GM19025 (cell line): ENCODE results near the gene SRPX2.

ENCODE experiments used
- ATAC-seq: cut with Tn5 transposase; IDR thresholded peaks from one replicate; pipeline ENCODE4 v1.9.1; 2021; ENCODE audit warnings: mild to moderate bottlenecking, low read depth, moderate library complexity; ENCODE audit not compliant: unreplicated experiment

Gene SRPX2, protein sequence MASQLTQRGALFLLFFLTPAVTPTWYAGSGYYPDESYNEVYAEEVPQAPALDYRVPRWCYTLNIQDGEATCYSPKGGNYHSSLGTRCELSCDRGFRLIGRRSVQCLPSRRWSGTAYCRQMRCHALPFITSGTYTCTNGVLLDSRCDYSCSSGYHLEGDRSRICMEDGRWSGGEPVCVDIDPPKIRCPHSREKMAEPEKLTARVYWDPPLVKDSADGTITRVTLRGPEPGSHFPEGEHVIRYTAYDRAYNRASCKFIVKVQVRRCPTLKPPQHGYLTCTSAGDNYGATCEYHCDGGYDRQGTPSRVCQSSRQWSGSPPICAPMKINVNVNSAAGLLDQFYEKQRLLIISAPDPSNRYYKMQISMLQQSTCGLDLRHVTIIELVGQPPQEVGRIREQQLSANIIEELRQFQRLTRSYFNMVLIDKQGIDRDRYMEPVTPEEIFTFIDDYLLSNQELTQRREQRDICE

DNA sequence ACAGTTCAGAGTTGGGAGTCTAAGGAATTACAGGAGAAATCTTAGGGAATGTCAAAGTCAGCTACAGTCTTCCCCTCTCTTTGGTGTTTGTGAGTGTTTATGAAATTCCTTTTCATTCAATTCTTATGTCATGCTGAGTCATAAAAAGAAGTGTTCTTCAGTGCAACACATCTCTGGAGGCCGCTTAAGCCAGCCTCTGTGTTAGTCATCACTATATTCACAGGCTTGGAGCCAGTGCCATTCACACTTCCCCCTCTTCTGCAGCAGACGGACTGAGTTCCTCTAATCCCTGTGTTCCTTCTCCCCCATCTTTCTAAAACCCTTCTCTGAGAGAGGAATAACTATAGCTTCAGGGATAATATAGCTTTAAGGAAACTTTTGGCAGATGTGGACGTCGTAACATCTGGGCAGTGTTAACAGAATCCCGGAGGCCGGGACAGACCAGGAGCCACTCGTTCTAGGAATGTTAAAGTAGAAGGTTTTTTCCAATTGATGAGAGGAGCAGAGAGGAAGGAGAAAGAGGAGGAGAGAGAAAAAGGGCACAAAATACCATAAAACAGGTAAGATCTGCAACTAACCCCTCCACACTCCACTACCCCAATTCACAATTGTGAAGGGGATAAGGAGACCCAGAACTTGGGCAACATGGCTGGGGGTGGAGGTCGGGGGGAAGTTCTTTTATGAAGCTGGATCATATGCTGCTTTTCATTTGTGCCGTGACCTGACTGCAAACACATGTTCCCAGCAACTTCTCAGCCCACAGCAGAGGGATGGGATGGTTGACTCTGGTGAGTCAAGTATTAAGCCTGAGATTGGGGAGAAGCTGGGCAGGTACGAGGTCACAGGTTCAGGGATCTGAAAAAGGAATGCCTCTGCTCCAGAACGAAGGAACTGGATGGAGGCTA is at the start of gene SRPX2:
TSS of gene SRPX2 (plus strand) at position 244 of the 905 bp plus-strand sequence. CDS start 2,124 bp downstream, outside the sequence.
- no peak for ATAC-seq

DNA sequence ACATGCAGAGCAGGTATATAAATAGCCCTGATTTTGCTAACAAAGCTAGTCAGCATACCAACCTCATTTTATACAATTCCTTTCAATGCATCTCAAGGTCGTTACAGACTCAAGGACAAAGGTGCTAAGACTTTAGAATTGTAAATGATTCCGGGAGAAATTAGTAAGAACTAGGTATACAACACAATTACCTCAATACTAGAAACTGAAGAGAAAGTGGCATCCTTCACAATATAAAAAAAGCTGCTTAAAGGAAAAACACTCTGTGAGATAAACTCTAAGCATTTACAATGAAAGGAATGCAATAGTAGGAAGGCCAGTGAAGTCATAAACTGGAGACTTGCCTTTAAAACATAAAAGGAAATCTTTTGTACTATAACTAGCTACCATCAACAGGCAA is 47.4 kb upstream of the SRPX2 start:
- no peak for ATAC-seq

DNA sequence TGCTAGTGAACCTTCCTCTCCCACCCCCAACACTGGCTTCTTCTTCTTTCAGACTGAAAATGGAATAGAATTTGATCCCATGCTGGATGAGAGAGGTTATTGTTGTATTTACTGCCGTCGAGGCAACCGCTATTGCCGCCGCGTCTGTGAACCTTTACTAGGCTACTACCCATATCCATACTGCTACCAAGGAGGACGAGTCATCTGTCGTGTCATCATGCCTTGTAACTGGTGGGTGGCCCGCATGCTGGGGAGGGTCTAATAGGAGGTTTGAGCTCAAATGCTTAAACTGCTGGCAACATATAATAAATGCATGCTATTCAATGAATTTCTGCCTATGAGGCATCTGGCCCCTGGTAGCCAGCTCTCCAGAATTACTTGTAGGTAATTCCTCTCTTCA is 44.5 kb upstream of the SRPX2 start:
- ATAC-seq, result no peak

DNA sequence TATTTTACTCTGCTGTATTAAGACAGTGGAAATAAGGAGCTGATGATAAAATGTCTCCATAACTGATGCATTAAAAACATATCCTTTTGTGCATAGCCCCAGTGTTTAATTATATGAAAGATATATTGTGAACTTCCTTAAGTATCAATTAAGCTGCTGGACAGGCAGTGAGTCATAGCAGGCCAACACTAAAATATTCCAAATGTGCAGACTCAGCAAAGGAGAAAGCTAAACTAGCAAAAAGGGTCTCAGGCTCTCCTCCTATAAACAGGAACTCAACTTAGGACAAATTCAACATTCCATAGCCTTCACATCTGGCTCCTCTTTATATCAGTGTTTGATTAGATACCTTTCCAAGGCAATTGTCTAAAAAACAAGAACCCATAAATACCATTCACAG is 43.7 kb upstream of the SRPX2 start:
- no peak for ATAC-seq

DNA sequence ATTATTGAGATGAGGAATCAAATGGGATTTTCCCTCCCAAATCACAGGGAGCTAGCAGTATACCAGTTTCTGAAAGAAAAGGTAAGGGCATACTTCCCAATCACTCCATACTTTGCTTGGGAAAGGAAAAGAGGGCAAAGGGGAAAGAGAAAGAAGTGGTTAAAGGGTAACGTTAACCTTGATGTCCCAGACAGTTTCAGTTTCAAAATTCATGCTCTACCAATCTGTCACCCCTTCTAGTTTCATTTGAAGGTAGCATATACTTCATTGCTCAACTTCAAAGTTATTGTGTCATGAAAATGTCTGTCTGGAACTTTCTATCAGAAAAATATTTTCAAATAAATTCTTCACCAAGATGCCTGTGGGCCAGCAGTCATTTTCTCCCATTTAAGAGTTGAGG is 43.2 kb upstream of the SRPX2 start:
- no peak for ATAC-seq

DNA sequence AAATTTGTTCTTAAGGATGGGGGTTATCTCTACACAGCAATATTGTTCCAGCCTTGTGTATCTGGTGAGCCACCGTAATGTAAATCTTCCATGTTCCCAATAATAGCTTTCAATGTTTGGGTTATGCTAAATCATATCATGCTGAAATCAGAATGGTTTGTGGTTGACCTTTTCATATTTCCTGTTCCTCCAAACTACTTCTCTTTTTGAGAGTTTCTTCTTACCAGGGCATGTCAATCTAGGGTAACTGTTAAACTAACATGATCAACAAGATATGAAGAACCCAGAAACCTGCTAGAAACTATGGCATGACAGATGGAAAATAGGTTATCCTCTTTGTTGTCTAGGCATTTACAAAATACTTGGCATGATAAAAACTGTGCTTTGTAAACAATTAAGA is 37.2 kb upstream of the SRPX2 start:
- no peak for ATAC-seq

DNA sequence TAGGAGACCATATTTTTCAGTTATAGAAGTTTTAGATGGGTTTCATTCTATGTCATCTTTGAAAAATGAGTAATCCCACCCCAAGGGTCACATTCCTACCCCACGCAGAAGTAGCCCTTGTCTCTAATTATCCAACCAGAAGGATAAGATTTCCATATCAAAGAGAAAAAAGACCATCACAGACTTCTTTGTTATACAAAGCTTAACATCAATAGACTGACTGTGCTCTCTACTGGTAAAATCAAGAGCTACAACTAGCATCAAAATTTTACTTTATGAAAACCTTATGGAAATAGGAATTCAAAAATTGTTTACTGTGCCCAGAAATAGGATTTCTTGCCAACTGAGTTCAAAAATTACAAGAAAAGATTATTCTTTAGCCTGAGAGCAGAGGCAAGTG is 34.4 kb upstream of the SRPX2 start:
- no peak for ATAC-seq

DNA sequence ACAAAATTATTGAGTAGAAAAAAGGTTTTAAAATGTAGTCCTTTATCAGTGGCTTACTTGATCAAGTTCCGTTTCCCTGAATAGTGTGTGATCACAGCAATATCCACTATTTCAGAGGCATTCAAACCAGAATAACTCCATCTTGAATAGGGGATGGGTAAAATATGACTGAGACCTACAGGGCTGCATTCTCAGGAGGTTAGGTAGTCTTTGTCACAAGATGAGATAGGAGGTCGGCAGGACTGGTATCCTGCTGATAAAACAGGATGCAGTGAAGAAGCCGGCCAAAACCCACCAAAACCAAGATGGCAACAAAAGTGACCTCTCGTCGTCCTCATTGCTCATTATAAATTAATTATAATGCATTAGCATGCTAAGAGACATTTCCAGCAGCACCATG is 32.0 kb upstream of the SRPX2 start:
- no peak for ATAC-seq

DNA sequence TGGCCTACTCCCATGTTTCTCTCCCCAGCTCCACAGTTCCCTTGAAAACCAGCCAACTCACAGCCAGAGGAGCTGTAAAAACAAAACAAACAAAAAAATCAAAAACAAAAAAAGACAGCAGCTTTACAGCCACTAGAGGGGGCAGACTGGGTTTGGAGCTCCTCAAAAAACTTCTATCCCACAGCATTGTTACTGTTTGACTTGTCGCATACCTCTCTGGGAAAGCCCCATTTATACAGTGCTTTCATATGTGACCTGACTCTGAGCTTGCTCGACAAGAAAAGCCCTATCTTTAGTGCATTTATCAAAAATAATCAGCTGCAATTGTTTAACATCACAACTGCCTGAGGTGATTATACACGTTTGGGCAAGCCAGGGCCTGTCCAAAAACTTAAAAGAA is 29.0 kb upstream of the SRPX2 start:
- peak; percentile 99 for ATAC-seq

DNA sequence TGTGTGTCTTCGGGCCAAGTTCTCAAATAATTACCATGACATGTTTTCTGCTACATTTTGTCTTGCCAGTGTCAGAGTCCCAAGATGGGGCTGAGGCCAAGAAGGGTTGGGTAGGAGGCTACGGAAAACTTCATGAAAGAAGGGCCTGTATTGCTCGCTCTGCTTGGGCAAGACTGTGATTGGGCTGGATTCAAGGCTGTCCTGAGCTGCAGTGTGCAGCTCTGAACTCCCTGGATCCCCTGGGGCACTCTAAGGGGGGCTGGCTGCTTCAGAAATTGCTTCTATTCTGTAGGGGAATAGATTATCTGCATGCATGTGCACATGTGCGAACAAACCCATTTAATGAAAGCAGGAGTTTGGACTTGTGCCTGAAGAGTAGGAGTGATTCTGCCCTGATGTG is 21.0 kb upstream of the SRPX2 start:
- ATAC-seq, result no peak

DNA sequence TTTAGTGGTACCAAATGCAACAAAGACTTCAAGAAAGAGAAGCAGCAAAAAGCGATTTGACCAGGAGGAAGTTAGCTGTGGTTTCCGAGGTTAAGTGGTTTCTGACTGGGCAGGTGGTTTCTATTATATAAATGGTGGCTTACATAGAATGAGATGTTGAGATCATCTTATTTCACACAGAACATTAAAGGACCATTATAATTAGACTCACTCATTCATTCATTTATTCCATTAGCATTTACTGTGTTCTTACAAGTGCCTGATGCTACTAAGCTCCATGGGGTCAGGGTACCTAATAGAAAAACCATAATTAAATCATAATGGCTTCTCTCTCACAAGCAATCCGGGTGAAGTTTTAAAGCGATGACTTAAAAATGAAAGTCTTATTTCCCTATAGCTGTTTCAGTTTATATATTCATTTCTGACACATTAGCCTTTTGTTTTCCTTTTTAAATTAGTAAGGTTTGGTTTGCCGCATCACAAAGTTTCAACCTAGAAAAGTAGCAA is 18.0 kb upstream of the SRPX2 start:
- ATAC-seq, result peak; percentile 81

DNA sequence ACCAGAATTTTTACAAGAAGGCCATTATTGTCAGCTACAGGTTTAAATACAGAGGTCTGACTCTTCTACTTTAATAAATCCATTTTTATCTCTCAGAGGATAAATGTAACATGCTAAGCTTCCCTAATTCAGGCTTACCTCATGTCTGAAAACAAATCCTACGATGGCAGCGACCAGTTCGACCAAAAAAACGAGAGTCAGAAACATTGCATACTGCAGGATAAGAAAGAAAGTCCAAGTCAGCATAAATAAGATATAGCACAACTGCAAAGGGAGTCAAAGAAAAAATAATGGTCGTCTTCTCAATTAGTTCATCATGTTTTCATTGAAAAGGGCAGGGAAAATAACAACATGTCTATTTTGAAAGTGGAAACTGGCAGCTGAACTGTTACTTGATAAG is 9.0 kb upstream of the SRPX2 start:
- ATAC-seq, result no peak

DNA sequence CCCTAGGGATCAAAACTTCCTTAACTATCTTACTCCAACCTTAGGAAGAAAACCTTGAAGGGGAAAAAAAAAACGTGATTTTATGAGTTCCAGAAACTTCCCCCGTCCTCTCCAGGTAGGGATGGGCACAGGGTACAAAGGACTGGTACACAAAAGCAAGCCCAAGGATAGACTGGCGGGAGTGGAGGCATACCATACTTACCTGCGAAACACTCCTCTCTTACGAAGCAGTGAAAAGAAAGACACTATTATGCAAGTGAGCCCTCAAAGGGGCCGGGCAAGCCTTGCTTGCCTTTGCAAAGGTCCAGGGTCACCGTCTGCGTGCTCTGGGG is 8.0 kb upstream of the SRPX2 start:
- no peak for ATAC-seq

DNA sequence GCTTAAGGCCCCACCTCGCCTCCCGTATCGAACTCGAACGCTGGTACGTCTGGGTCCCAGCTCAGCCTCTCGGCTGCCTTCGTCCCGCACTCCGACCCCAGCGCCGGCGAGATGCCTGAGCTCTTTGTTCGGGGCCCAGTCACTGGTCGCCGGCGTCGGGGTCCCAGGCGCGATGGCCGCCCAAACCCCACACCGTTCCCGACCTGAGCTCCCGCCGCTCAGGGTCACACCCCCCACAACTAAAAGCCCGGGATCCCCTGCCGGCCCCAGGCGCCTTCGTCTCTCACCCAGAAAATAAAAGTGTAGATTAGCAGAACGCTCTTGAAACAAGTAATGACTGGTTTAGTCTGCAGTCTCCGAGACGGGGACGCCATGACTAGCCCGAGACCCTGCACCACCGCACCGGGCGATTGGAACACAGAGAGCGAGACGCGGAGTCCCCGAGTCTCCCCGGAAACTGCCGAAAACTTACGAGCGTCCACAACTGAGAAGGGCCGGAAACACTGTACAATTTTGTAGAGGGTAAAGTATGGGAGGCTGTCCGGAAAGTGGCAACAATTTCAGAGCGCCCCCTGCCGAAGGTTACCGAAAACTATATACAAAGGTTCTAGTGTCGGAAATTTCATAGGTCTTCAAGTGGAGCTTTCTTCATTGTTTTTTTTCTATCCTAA is 7.5 kb upstream of the SRPX2 start, which contains the start of gene TSPAN6:
TSS of gene TSPAN6 (minus strand) at position 486 of the 671 bp plus-strand sequence. CDS start at position 374, 112 bp downstream.
- no peak for ATAC-seq

DNA sequence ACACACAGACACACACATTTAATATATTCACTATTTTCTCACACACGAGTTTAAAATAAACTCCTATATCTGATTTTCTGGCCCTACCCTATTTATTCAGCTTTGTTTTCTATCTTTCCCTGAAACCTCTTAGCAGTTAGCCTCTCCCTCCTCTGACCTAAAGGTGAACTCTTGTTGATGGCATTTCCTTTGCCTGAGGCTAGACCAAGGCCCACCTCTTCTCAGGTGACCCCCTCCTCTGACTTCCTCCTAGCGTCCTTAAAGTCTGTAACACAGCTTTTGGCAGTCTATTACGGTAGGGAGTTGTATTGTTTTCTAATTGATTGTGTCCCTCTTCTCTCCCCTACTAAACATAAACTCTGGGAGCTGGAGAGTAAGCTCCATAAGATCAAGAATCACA is 1.7 kb upstream of the SRPX2 start:
- ATAC-seq, result no peak

DNA sequence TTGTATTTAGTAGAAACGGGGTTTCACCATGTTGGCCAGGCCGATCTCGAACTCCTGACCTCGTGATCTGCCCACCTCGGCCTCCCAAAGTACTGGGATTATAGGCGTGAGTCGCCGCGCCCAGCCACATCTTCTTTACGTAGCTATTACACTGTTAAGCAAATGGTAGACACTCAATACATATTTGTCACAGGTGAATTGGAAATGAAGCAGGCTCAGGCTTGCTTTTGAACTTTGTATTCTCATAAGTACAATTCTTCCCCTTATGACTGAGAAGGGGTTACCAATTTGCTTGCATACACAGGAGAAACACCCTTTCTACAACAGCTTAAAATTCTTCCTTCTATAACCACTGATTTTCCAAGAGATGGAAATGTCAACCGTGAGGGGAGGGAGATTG is 787 bp upstream of the SRPX2 start:
- no peak for ATAC-seq

DNA sequence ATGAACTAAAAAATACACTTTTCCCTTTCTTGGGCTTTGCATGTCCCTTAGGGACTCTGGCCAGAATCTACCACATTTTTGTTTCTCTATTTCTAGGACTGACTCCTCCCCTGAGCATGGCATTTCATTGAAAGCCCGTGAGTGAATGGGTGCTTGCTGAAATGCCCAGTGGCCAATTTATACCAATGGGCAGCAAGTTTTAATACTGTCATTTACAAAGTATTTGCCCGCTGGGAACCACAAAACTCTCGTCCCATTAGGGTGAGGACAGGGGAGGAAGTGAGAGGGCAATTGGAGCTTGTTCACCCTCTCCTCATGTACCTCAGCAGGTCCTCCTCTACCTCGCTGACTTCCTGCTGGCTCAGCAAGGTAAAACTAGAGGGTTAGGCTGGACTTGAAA is 1.1 kb downstream of the SRPX2 start:
- ATAC-seq, result no peak

DNA sequence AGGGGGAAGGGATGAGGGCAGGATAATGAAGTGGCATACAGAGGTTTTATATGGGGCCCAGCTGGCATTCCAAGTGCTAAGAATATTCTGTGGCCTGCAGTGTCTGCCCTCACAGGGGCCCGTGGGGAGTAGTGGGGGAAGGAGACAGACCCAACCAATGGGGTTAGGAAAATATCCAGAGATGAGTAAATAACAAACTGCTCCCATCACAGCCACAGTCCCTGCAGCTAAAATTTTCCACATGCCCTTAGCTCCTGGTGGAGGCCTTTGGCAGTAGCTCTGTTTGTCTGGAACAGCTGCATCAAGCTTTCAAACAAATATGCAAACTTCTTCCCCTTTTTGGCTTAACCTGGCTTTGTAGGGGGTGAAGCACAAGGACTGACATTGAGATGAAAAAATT is 3.1 kb downstream of the SRPX2 start:
- ATAC-seq, result no peak

DNA sequence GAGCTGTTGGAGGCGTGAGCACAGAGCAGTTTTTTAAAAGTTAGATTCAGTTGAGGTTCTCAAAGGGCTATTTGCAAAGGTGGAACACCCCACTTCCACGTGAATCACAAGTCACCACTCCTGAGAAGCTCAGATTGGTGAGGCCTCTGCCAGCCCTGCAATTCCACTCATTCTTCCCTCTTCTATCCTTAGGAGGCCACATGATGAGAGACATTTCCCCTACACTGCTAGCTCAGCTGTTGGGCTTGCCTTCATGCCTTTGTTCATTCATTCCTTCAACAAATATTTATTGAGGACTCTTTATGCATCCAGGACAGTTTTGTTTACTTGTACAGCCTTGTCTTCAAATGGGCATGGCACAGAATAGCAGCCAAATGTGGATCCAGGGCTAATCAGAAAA is 3.7 kb downstream of the SRPX2 start:
- no peak for ATAC-seq

DNA sequence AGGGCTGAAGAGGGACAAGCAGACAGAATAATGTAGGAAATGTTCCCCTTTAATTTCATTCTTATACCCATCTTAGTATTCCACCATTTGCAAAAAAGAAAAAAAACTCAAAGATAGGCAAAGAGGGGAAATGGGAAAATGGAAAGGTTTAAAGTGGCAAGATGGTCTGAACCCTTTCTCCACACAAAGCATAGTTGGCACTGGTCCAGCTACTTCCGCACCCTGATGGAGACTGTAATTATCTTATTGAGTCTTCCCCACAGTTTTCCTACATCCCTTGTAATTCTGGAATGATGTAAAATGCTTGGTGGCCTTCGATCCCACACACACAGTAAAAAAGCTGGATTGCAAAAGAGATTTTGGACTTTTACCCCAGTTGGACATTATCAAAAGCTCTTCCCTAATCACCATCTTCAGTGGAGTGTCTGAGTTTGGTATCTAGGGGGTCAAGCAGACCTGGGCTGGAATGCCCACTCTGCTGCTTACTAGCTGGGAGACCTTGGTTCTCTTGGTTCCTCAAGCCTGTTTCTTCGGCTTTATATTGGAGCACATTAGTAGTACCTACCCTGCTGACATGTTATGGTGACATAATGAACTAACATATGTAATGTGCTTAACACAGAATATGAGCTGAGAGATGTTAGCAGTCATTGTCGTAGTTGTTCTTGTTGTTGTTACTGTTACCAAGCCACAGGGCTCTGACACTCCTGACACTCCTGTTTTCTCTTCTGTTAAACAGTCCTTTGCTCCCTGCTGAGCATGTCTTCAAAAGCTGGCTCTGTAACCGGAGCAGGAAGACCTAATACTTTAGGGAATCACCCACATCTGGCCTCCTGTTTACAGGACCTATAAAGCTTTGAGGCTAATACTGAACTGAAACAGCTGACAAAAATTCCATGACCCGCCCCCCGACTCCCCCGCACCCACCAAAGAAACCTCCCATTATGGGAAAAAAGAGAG is 4.7 kb downstream of the SRPX2 start:
- no peak for ATAC-seq
